Psoas muscle (tissue), 8 donors: ENCODE measurements around the gene RASAL2. TPM values are rescaled to one million over a fixed set of nuclear protein-coding genes. Genes with fewer than 3 reads are reported as not detected.
A peak's percentile ranks its signal among the peaks of the same experiment; 100 is the strongest.

Source experiments
- ATAC-seq, 4 donors: fragments of 200-7000 bp; cut with Tn5 transposase; one replicate each; pipeline ENCODE4 v1.9.1; 2020; ENCODE audit warnings: moderate library complexity in 3 of 4, mild to moderate bottlenecking in 2 of 4
- DNase-seq, 2 donors: peaks; one replicate each; pipeline ENCODE4 v3.0.0-alpha.2; 2020
- H3K27ac ChIP-seq: fragments of 200-600 bp; one replicate; pipeline ENCODE4 v1.8.0; 2022
- H3K27me3 ChIP-seq, 3 donors: fragments of 200-600 bp in 1 of 3; one replicate each; pipeline versions ENCODE4 v1.6.1 to v1.8.0; 2013 to 2022; ENCODE audit warnings: low read length in 2 of 3, mild to moderate bottlenecking in 2 of 3, moderate library complexity in 1 of 3; ENCODE audit not compliant: insufficient read depth in 3 of 3
- H3K36me3 ChIP-seq, 2 donors: fragments of 200-600 bp in 1 of 2; one replicate each; pipeline versions ENCODE4 v1.6.1 to v1.8.0; 2013 to 2022; ENCODE audit warnings: low read depth in 1 of 2, mild to moderate bottlenecking in 1 of 2, moderate library complexity in 1 of 2; ENCODE audit not compliant: insufficient read depth in 1 of 2
- H3K4me1 ChIP-seq: fragments of 200-600 bp; one replicate; pipeline ENCODE4 v1.8.0; 2022
- H3K4me3 ChIP-seq: fragments of 200-600 bp; one replicate; pipeline ENCODE4 v1.8.0; 2022; ENCODE audit warnings: mild to moderate bottlenecking
- H3K9me3 ChIP-seq: fragments of 200-600 bp; one replicate; pipeline ENCODE4 v1.8.0; 2022
- CTCF ChIP-seq: fragments of 200-600 bp; IDR thresholded peaks from one replicate; pipeline ENCODE4 v1.8.0; 2022; ENCODE audit warnings: antibody characterized with exemption
- WGBS, 3 donors: extraction: QIAGEN DNeasy Blood & Tissue Kit; methylation state at CpG; one replicate each; pipeline versions ENCODE4 v1.1.6 to v1.1.7; 2013; 5-methylcytosine and 5-hydroxymethylcytosine counted together
- intact Hi-C, 2 donors: fragments of 100-400 bp; cut with DNase I; formaldehyde crosslinking; loops; one replicate each; pipeline versions ENCODE4 v1.11.0 to v1.14.2; 2022
- polyA plus RNA-seq, 3 donors: library from polyadenylated mRNA; stranded (reverse); fragments of 200-250 nt; gene quantifications; one replicate each; pipeline ENCODE4 v1.2.3, GENCODE V29; 2013
- total RNA-seq, 4 donors: library from RNA; stranded (reverse); fragmentation: NEBNext Ultra II Directional in 2 of 4; extraction: Animal tissue kit (Norgen Biotek cat#: 25700) in 2 of 4; gene quantifications; one replicate each; pipeline versions ENCODE4 v1.2.1 to v1.2.4, GENCODE V29; 2021 to 2023
- donor health status: healthy with polysubstance abuse.
- donor health status: DM: no; HTN: no; CAD: no; lungs with moderate emphysema.
- donor health status: Bipolar disorder and iron deficiency.
- donor health status: healthy.
- donor health status: DM: yes; HTN: yes; CAD: no.
- donor health status: DM: no; HTN: no; CAD: no.
- donor health status: DM: no; HTN: no; CAD: no.
- donor health status: DM: yes; HTN: yes; CAD: no.

Gene RASAL2
- total and polyA plus RNA-seq, 7 donors = 1.9 to 42.1 (median 5.5) TPM

GRCh38 chr1:178484698-178485225 is 390.9 kb downstream of the RASAL2 start:
- peaks cover 0 to 13% (median 0%) of the 10 kb centered on the region in 3 donors for H3K27me3 ChIP-seq
- ATAC-seq (no peak), DNase-seq (no peak)
- WGBS, 3 donors = 64 to 71% (median 68%) methylated on average over 3 of the region's 3 CpGs
- peaks cover 0 to 5% of the 10 kb centered on the region in 2 donors for H3K36me3 ChIP-seq
- no peak for TF ChIP-seq CTCF
- peaks cover 4% of the 10 kb centered on the region for H3K4me1 ChIP-seq
- intact Hi-C loops = no loop called here
- no peak overlapping the region for H3K27ac ChIP-seq
- no peak overlapping the region for H3K4me3 ChIP-seq
- H3K9me3 ChIP-seq = no peaks in the 10 kb centered on the region

GRCh38 chr1:178485541-178485981 is 391.7 kb downstream of the RASAL2 start:
- Histone ChIP-seq H3K36me3 (no peaks in the 10 kb centered on the region), H3K9me3 (no peaks in the 10 kb centered on the region), H3K27ac (no peak overlapping the region), H3K4me3 (no peak overlapping the region), H3K27me3 (peaks cover 0 to 13% (median 0%) of the 10 kb centered on the region in 3 donors), H3K4me1 (peaks cover 4% of the 10 kb centered on the region)
- 53 to 63% (median 62%) methylated on average over 3 of the region's 3 CpGs for WGBS, 3 donors
- TF ChIP-seq CTCF = no peak
- ATAC-seq (no peak), DNase-seq (no peak)
- intact Hi-C loops = no loop called here

- Histone ChIP-seq H3K4me3 (peak overlapping the region; percentile 52), H3K4me1 (peaks cover 4% of the 10 kb centered on the region), H3K27me3 (peaks cover 0 to 13% (median 0%) of the 10 kb centered on the region in 3 donors), H3K9me3 (no peaks in the 10 kb centered on the region), H3K36me3 (no peaks in the 10 kb centered on the region), H3K27ac (no peak overlapping the region)
- TF ChIP-seq CTCF = no peak
- WGBS, 3 donors = 28 to 39% (median 28%) methylated on average over 35 to 54 of the region's 54 CpGs
- ATAC-seq (peak; percentile 19 to 55 (median 54)), DNase-seq (peak in 1 of 2 donors; percentile 23)
- intact Hi-C loops = no loop called here
Measured at GRCh38 chr1:178486100-178487069, 392.5 kb downstream of the RASAL2 start.

GRCh38 chr1:178487070-178487615 is 393.2 kb downstream of the RASAL2 start:
- no peak for TF ChIP-seq CTCF
- ATAC-seq = peak in 3 of 4 donors; percentile 25 to 31 (median 27)
- no peaks in the 10 kb centered on the region for H3K9me3 ChIP-seq
- 43 to 47% (median 46%) methylated on average over 18 to 20 of the region's 20 CpGs for WGBS, 3 donors
- H3K4me3 ChIP-seq = peak overlapping the region; percentile 52
- no peak overlapping the region for H3K27ac ChIP-seq
- H3K36me3 ChIP-seq = no peaks in the 10 kb centered on the region
- peaks cover 0 to 13% (median 0%) of the 10 kb centered on the region in 3 donors for H3K27me3 ChIP-seq
- no peak for DNase-seq
- intact Hi-C loops = no loop called here
- peaks cover 4% of the 10 kb centered on the region for H3K4me1 ChIP-seq
